Lower lobe of right lung (tissue), 2 donors: ENCODE results near the gene JARID2. TPM values are rescaled to one million over a fixed set of nuclear protein-coding genes. Genes with fewer than 3 reads are reported as not detected.

Experiments
- ATAC-seq, 2 donors: fragments of 200-7000 bp; cut with Tn5 transposase; one replicate each; pipeline ENCODE4 v1.9.1; 2020 to 2022; ENCODE audit warnings: mild to moderate bottlenecking in 2 of 2, moderate library complexity in 2 of 2
- DNase-seq: peaks from one replicate; pipeline ENCODE4 v3.0.0-alpha.2; 2020
- H3K27ac ChIP-seq: fragments of 200-600 bp; one replicate; pipeline ENCODE4 v1.8.0; 2022
- H3K27me3 ChIP-seq: fragments of 200-600 bp; one replicate; pipeline ENCODE4 v1.8.0; 2022; ENCODE audit warnings: low read depth
- H3K36me3 ChIP-seq: fragments of 200-600 bp; one replicate; pipeline ENCODE4 v1.8.0; 2022; ENCODE audit warnings: mild to moderate bottlenecking
- H3K4me1 ChIP-seq: fragments of 200-600 bp; one replicate; pipeline ENCODE4 v1.8.0; 2022
- H3K4me3 ChIP-seq: fragments of 200-600 bp; one replicate; pipeline ENCODE4 v1.8.0; 2022; ENCODE audit warnings: mild to moderate bottlenecking
- H3K9me3 ChIP-seq: fragments of 200-600 bp; one replicate; pipeline ENCODE4 v1.8.0; 2022
- CTCF ChIP-seq: fragments of 200-600 bp; IDR thresholded peaks from one replicate; pipeline ENCODE4 v1.8.0; 2022; ENCODE audit warnings: antibody characterized with exemption, mild to moderate bottlenecking
- intact Hi-C: fragments of 100-400 bp; cut with DNase I; formaldehyde crosslinking; loops from one replicate; pipeline ENCODE4 v1.11.0; 2022
- total RNA-seq: library from RNA; stranded (reverse); fragmentation: NEBNext Ultra II Directional; extraction: Animal tissue kit (Norgen Biotek cat#: 25700); gene quantifications from one replicate; pipeline ENCODE4 v1.2.1, GENCODE V29; 2021
- donor health status: DM: no; HTN: yes; CAD: no; lungs with severe emphysema.

JARID2 gene
- total RNA-seq, 1 donor from 2014 or later, result 16.0 TPM

- peak overlapping the region; percentile 20 for H3K27ac ChIP-seq
- peak; percentile 41 to 66 for ATAC-seq
- H3K27me3 ChIP-seq, result no peaks in the 10 kb centered on the region
- intact Hi-C loops, result no loop called here
- no peak overlapping the region for H3K4me3 ChIP-seq
- H3K4me1 ChIP-seq, result peaks cover 37% of the 10 kb centered on the region
- no peak for DNase-seq
- no peak for TF ChIP-seq CTCF
- H3K9me3 ChIP-seq, result no peaks in the 10 kb centered on the region
- no peaks in the 10 kb centered on the region for H3K36me3 ChIP-seq
These were observed 29.0 kb downstream of the JARID2 start for GRCh38 chr6:15274692-15275387.

GRCh38 chr6:15276036-15276985, 30.4 kb downstream of the JARID2 start:
- TF ChIP-seq CTCF, result no peak
- Histone ChIP-seq H3K36me3 (no peaks in the 10 kb centered on the region), H3K27me3 (no peaks in the 10 kb centered on the region), H3K9me3 (no peaks in the 10 kb centered on the region), H3K4me3 (no peak overlapping the region), H3K27ac (no peak overlapping the region), H3K4me1 (peaks cover 51% of the 10 kb centered on the region)
- intact Hi-C loops, result no loop called here
- DNase-seq (no peak), ATAC-seq (no peak)

- ATAC-seq (no peak), DNase-seq (no peak)
- H3K4me3 ChIP-seq, result no peak overlapping the region
- no peak overlapping the region for H3K27ac ChIP-seq
- H3K9me3 ChIP-seq, result no peaks in the 10 kb centered on the region
- no peaks in the 10 kb centered on the region for H3K27me3 ChIP-seq
- peaks cover 61% of the 10 kb centered on the region for H3K4me1 ChIP-seq
- no peaks in the 10 kb centered on the region for H3K36me3 ChIP-seq
- intact Hi-C loops, result no loop called here
- no peak for TF ChIP-seq CTCF
These were observed 33.3 kb downstream of the JARID2 start for GRCh38 chr6:15279047-15279661.

- Histone ChIP-seq H3K27ac (no peak overlapping the region), H3K4me1 (peaks cover 63% of the 10 kb centered on the region), H3K27me3 (no peaks in the 10 kb centered on the region), H3K4me3 (no peak overlapping the region), H3K36me3 (no peaks in the 10 kb centered on the region), H3K9me3 (no peaks in the 10 kb centered on the region)
- no peak for DNase-seq
- no peak for TF ChIP-seq CTCF
- intact Hi-C loops, result no loop called here
- ATAC-seq, result peak in 1 of 2 donors; percentile 74
These were observed 34.2 kb downstream of the JARID2 start for GRCh38 chr6:15280028-15280427.

- Histone ChIP-seq H3K4me3 (no peak overlapping the region), H3K27me3 (no peaks in the 10 kb centered on the region), H3K27ac (no peak overlapping the region), H3K4me1 (peaks cover 59% of the 10 kb centered on the region), H3K9me3 (no peaks in the 10 kb centered on the region), H3K36me3 (no peaks in the 10 kb centered on the region)
- no peak for ATAC-seq
- intact Hi-C loops, result no loop called here
- no peak for TF ChIP-seq CTCF
- DNase-seq, result no peak
These were observed 35.1 kb downstream of the JARID2 start for GRCh38 chr6:15280961-15281360.
